ENCODE results near the gene MRPL53.

DNA sequence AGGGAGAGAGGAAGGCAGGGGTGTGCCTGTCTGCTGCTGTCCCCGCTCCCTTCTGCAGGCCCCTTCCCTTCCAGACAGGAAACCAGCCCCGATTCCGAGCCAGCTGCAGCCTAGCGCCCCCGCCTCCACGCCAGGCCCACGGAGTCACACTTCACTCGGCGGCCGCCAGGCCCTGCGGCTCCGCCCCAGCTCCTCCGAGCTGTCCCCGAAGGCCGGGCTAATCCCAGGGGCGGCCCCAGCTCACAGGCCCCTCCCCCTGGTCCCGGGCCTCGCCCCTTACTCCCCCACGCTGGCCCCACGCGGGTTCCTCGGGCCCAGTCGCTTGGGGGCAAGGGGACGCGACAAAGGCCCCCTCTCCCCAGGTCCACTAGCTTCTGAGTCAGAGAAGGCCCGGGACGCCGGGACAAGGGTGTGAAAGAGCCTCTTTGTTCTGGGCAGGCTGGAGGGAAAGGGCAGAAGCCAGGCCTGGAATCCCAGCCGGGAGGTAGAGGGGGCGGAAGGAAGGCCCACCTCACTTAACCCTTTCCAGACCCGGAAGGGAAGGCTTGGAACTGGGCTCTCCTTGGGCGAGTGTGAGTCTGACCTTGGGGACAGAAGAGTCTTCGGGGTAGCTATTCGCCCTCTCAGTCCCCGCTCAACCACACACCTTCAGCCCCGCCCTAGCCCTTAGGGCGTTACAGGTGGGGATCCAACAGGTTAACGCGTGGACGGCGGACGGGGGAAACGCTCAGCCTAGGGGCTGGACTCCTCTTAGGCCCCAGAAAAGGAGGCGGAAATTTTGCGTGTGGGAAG, 31.9 kb downstream of the MRPL53 start:
- TF ChIP-seq ZNF274 (IDR thresholded peaks at IDR 0.05; ENCODE audit: low read depth, low read length) (no peak), POLR2A (IDR thresholded peaks at IDR 0.05; ENCODE audit: borderline replicate concordance, extremely low read depth, insufficient read depth, insufficient read length) (no peak), EGR1 (IDR thresholded peaks at IDR 0.05; ENCODE audit: low read depth) (no peak), EZH2phosphoT487 (IDR thresholded peaks at IDR 0.05; ENCODE audit: borderline replicate concordance) (no peak), CEBPB (IDR thresholded peaks at IDR 0.05; ENCODE audit: low read depth) (no peak), YY1 (IDR thresholded peaks at IDR 0.05; ENCODE audit: extremely low read depth, insufficient replicate concordance, low read depth, low read length) (peak; percentile 34), POLR2AphosphoS5 (IDR thresholded peaks at IDR 0.05; ENCODE audit: low read depth, low read length) (no peak; the same call in none of the 2 replicates), EZH2 (IDR thresholded peaks at IDR 0.05) (no peak)
- TF ChIP-seq, protein P1, sequence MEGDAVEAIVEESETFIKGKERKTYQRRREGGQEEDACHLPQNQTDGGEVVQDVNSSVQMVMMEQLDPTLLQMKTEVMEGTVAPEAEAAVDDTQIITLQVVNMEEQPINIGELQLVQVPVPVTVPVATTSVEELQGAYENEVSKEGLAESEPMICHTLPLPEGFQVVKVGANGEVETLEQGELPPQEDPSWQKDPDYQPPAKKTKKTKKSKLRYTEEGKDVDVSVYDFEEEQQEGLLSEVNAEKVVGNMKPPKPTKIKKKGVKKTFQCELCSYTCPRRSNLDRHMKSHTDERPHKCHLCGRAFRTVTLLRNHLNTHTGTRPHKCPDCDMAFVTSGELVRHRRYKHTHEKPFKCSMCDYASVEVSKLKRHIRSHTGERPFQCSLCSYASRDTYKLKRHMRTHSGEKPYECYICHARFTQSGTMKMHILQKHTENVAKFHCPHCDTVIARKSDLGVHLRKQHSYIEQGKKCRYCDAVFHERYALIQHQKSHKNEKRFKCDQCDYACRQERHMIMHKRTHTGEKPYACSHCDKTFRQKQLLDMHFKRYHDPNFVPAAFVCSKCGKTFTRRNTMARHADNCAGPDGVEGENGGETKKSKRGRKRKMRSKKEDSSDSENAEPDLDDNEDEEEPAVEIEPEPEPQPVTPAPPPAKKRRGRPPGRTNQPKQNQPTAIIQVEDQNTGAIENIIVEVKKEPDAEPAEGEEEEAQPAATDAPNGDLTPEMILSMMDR (IDR thresholded peaks at IDR 0.05 in 2 of 3, conservative IDR thresholded peaks at IDR 0.05 in 1 of 3; ENCODE audit: borderline replicate concordance in 1 of 3, insufficient read depth in 1 of 3, low read depth in 2 of 3, low read length in 2 of 3) = 0 out of 6 replicates have a peak, but pooled peaks of 1 of the 3 experiments have one; percentile 3
- TF ChIP-seq, protein P2, sequence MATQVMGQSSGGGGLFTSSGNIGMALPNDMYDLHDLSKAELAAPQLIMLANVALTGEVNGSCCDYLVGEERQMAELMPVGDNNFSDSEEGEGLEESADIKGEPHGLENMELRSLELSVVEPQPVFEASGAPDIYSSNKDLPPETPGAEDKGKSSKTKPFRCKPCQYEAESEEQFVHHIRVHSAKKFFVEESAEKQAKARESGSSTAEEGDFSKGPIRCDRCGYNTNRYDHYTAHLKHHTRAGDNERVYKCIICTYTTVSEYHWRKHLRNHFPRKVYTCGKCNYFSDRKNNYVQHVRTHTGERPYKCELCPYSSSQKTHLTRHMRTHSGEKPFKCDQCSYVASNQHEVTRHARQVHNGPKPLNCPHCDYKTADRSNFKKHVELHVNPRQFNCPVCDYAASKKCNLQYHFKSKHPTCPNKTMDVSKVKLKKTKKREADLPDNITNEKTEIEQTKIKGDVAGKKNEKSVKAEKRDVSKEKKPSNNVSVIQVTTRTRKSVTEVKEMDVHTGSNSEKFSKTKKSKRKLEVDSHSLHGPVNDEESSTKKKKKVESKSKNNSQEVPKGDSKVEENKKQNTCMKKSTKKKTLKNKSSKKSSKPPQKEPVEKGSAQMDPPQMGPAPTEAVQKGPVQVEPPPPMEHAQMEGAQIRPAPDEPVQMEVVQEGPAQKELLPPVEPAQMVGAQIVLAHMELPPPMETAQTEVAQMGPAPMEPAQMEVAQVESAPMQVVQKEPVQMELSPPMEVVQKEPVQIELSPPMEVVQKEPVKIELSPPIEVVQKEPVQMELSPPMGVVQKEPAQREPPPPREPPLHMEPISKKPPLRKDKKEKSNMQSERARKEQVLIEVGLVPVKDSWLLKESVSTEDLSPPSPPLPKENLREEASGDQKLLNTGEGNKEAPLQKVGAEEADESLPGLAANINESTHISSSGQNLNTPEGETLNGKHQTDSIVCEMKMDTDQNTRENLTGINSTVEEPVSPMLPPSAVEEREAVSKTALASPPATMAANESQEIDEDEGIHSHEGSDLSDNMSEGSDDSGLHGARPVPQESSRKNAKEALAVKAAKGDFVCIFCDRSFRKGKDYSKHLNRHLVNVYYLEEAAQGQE (IDR thresholded peaks at IDR 0.05; ENCODE audit: low read depth) = no peak
- TF ChIP-seq, protein P3, sequence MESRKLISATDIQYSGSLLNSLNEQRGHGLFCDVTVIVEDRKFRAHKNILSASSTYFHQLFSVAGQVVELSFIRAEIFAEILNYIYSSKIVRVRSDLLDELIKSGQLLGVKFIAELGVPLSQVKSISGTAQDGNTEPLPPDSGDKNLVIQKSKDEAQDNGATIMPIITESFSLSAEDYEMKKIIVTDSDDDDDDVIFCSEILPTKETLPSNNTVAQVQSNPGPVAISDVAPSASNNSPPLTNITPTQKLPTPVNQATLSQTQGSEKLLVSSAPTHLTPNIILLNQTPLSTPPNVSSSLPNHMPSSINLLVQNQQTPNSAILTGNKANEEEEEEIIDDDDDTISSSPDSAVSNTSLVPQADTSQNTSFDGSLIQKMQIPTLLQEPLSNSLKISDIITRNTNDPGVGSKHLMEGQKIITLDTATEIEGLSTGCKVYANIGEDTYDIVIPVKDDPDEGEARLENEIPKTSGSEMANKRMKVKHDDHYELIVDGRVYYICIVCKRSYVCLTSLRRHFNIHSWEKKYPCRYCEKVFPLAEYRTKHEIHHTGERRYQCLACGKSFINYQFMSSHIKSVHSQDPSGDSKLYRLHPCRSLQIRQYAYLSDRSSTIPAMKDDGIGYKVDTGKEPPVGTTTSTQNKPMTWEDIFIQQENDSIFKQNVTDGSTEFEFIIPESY (IDR thresholded peaks at IDR 0.05; ENCODE audit: extremely low read depth, insufficient replicate concordance, low read length) = no peak
- TF ChIP-seq, protein P4, sequence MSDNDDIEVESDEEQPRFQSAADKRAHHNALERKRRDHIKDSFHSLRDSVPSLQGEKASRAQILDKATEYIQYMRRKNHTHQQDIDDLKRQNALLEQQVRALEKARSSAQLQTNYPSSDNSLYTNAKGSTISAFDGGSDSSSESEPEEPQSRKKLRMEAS (IDR thresholded peaks at IDR 0.05) = no peak
